H1 (cell line): ENCODE data around the gene CACNA1F. TPM values are rescaled to one million over a fixed set of nuclear protein-coding genes. Genes with fewer than 3 reads are reported as not detected.

Experiments used
- CTCF ChIA-PET: fragments of 300-600 bp; sonication (Branson Sonifier 250); formaldehyde crosslinking; loops from one replicate; lab custom pipeline; 2021; ENCODE audit not compliant: partially characterized antibody; lab: Charles Lee
- POLR2A ChIA-PET: fragments of 300-600 bp; sonication (Branson Sonifier 250); formaldehyde crosslinking; loops from one replicate; lab custom pipeline; 2021; ENCODE audit warnings: inconsistent platforms; ENCODE audit not compliant: partially characterized antibody; lab: Charles Lee
- DNase-seq, 2 experiments: peaks; one replicate each; pipeline versions ENCODE4 v3.0.0 to v3.0.0-alpha.2; 2010 to 2022; ENCODE audit warnings: low spot score in 2 of 2, low read depth in 1 of 2, mixed read lengths in 1 of 2
- FAIRE-seq: peaks from 2 replicates; lab custom pipeline; 2011; peaks lifted over from hg19 to GRCh38; lab: Jason Lieb, UNC
- H2AFZ ChIP-seq: 2 replicates; pipeline ENCODE4 v1.8.1; 2012; ENCODE audit warnings: low read length, inconsistent platforms
- H2AK5ac ChIP-seq: 2 replicates; pipeline ENCODE4 v1.6.1; 2013; ENCODE audit warnings: low read depth, low read length
- H2BK120ac ChIP-seq: replicated peaks from 2 replicates; pipeline ENCODE3; 2013; ENCODE audit warnings: low read depth, low read length, inconsistent platforms
- H2BK12ac ChIP-seq: 2 replicates; pipeline ENCODE4 v1.6.1; 2013; ENCODE audit warnings: low read depth, low read length
- H2BK15ac ChIP-seq: 2 replicates; pipeline ENCODE4 v1.6.1; 2013; ENCODE audit warnings: low read length
- H2BK20ac ChIP-seq: 2 replicates; pipeline ENCODE4 v1.6.1; 2013; ENCODE audit warnings: low read length
- H2BK5ac ChIP-seq: 2 replicates; pipeline ENCODE4 v1.6.1; 2013; ENCODE audit warnings: low read depth, low read length
- H3K14ac ChIP-seq: 2 replicates; pipeline ENCODE4 v1.6.1; 2013; ENCODE audit warnings: inconsistent platforms; ENCODE audit not compliant: insufficient read length
- H3K18ac ChIP-seq: 2 replicates; pipeline ENCODE4 v1.6.1; 2013; ENCODE audit warnings: low read length; ENCODE audit errors: extremely low read depth
- H3K23ac ChIP-seq: 2 replicates; pipeline ENCODE4 v1.6.1; 2013; ENCODE audit warnings: inconsistent platforms; ENCODE audit not compliant: insufficient read length
- H3K23me2 ChIP-seq: 2 replicates; pipeline ENCODE4 v1.6.1; 2013; ENCODE audit warnings: low read depth, low read length
- H3K27ac ChIP-seq: 2 replicates; pipeline ENCODE4 v1.6.1; 2011; ENCODE audit warnings: low read depth, low read length, inconsistent platforms
- H3K27me3 ChIP-seq, 4 experiments: replicated peaks in 1 of 4; 1 replicate in 1 of 4; 2 replicates in 3 of 4; pipeline versions ENCODE4 v1.6.1 to v1.8.1; 2011 to 2013; ENCODE audit warnings: low read length in 3 of 4, mild to moderate bottlenecking in 3 of 4, inconsistent platforms in 2 of 4, mixed read lengths in 2 of 4, moderate library complexity in 1 of 4; ENCODE audit not compliant: control insufficient read depth in 3 of 4, insufficient read depth in 3 of 4; ENCODE audit errors: extremely low read depth in 1 of 4
- H3K36me3 ChIP-seq, 4 experiments: 2 replicates each; pipeline versions ENCODE4 v1.6.1 to v1.8.1; 2011 to 2013; ENCODE audit warnings: mild to moderate bottlenecking in 4 of 4, low read length in 3 of 4, moderate library complexity in 2 of 4, control low read depth in 1 of 4, inconsistent platforms in 1 of 4; ENCODE audit not compliant: insufficient read depth in 4 of 4, control insufficient read depth in 2 of 4
- H3K4ac ChIP-seq: replicated peaks from 2 replicates; pipeline ENCODE3; 2013; ENCODE audit warnings: low read length, low read depth, mixed read lengths, inconsistent platforms; ENCODE audit not compliant: insufficient read length
- H3K4me1 ChIP-seq, 4 experiments: replicated peaks in 1 of 4; 1 replicate in 1 of 4; 2 replicates in 3 of 4; pipeline versions ENCODE4 v1.6.1 to v1.8.1; 2011 to 2013; ENCODE audit warnings: low read length in 3 of 4, inconsistent platforms in 2 of 4, mixed read lengths in 1 of 4; ENCODE audit not compliant: insufficient read depth in 4 of 4, control insufficient read depth in 3 of 4
- H3K4me2 ChIP-seq, 2 experiments: 2 replicates each; pipeline versions ENCODE4 v1.6.1 to v1.8.1; 2011 to 2013; ENCODE audit warnings: low read depth in 2 of 2, low read length in 2 of 2, control low read depth in 1 of 2, inconsistent platforms in 1 of 2, mild to moderate bottlenecking in 1 of 2; ENCODE audit not compliant: insufficient read depth in 1 of 2
- H3K4me3 ChIP-seq, 4 experiments: fragments of 200-600, 300-600 bp in 1 of 4; sonication (generic), shearing (Covaris generic), sonication (Bioruptor Twin) in 1 of 4; 2 replicates each; pipeline versions ENCODE4 v1.5.1 to v1.8.1; 2011 to 2016; ENCODE audit warnings: low read length in 4 of 4, low read depth in 3 of 4, control low read depth in 2 of 4, inconsistent platforms in 2 of 4, mild to moderate bottlenecking in 2 of 4, mixed read lengths in 1 of 4, moderate library complexity in 1 of 4; ENCODE audit not compliant: insufficient read depth in 2 of 4; ENCODE audit errors: extremely low read depth in 1 of 4
- H3K56ac ChIP-seq: replicated peaks from 2 replicates; pipeline ENCODE3; 2013; ENCODE audit warnings: low read depth, mild to moderate bottlenecking, mixed read lengths, low read length, inconsistent platforms; ENCODE audit not compliant: insufficient read length
- H3K79me1 ChIP-seq: 2 replicates; pipeline ENCODE4 v1.6.1; 2013; ENCODE audit warnings: low read depth, low read length, control low read depth
- H3K79me2 ChIP-seq, 2 experiments: 2 replicates each; pipeline versions ENCODE4 v1.6.1 to v1.8.1; 2012 to 2013; ENCODE audit warnings: low read length in 2 of 2, mild to moderate bottlenecking in 2 of 2, inconsistent platforms in 1 of 2; ENCODE audit not compliant: insufficient read depth in 2 of 2, control insufficient read depth in 1 of 2
- H3K9ac ChIP-seq, 4 experiments: replicated peaks in 1 of 4; 1 replicate in 1 of 4; 2 replicates in 3 of 4; pipeline versions ENCODE4 v1.6.1 to v1.8.1; 2011 to 2013; ENCODE audit warnings: low read depth in 3 of 4, low read length in 3 of 4, control low read depth in 2 of 4, mild to moderate bottlenecking in 2 of 4, moderate library complexity in 2 of 4, inconsistent platforms in 1 of 4; ENCODE audit errors: extremely low read depth in 1 of 4
- H3K9me3 ChIP-seq, 2 experiments: 2 replicates each; pipeline versions ENCODE4 v1.6.1 to v1.8.1; 2012 to 2013; ENCODE audit warnings: mild to moderate bottlenecking in 2 of 2, moderate library complexity in 2 of 2, control low read depth in 1 of 2, inconsistent platforms in 1 of 2, low read depth in 1 of 2, low read length in 1 of 2, mixed read lengths in 1 of 2; ENCODE audit not compliant: insufficient read depth in 2 of 2
- H4K20me1 ChIP-seq, 2 experiments: replicated peaks in 1 of 2; 2 replicates each; pipeline versions ENCODE3 to v1.8.1; 2011 to 2013; ENCODE audit warnings: inconsistent platforms in 2 of 2, low read length in 2 of 2, mild to moderate bottlenecking in 1 of 2; ENCODE audit not compliant: insufficient read depth in 2 of 2, control insufficient read depth in 1 of 2
- H4K5ac ChIP-seq: 2 replicates; pipeline ENCODE4 v1.6.1; 2013; ENCODE audit warnings: low read length, low read depth, mixed read lengths, inconsistent platforms; ENCODE audit not compliant: insufficient read length
- H4K8ac ChIP-seq: 2 replicates; pipeline ENCODE4 v1.8.0; 2013; ENCODE audit warnings: mild to moderate bottlenecking, moderate library complexity, low read length, inconsistent platforms; ENCODE audit not compliant: insufficient read depth; ENCODE audit errors: extremely low read depth
- H4K91ac ChIP-seq: replicated peaks from 2 replicates; pipeline ENCODE3; 2013; ENCODE audit warnings: low read length, mixed read lengths, inconsistent platforms; ENCODE audit not compliant: insufficient read length
- BRCA1 ChIP-seq: IDR thresholded peaks from 2 replicates; pipeline ENCODE4 v1.6.1; 2012; ENCODE audit warnings: low read depth, low read length, improper control_type of control experiment
- HDAC2 ChIP-seq, 2 experiments: fragments of 300-600 bp in 1 of 2; sonication (generic) in 1 of 2; IDR thresholded peaks; 2 replicates each; pipeline ENCODE4 v1.6.1; 2011 to 2012; ENCODE audit warnings: low read depth in 2 of 2, low read length in 2 of 2, mild to moderate bottlenecking in 2 of 2, moderate library complexity in 2 of 2, borderline replicate concordance in 1 of 2, inconsistent platforms in 1 of 2
- JUND ChIP-seq: IDR thresholded peaks from 2 replicates; pipeline ENCODE4 v1.6.1; 2011; ENCODE audit warnings: mild to moderate bottlenecking, improper control_type of control experiment, low read length
- PHF8 ChIP-seq: fragments of 200-600 bp; sonication (generic); conservative IDR thresholded peaks from 2 replicates; pipeline ENCODE4 v1.7.1; 2012; ENCODE audit warnings: low read depth, mild to moderate bottlenecking, inconsistent platforms, low read length, moderate library complexity
- POU5F1 ChIP-seq: IDR thresholded peaks from 2 replicates; pipeline ENCODE4 v1.6.1; 2011; ENCODE audit warnings: low read depth, mild to moderate bottlenecking, low read length, moderate library complexity
- RAD21 ChIP-seq, 2 experiments: IDR thresholded peaks in 1 of 2; conservative IDR thresholded peaks in 1 of 2; 2 replicates each; pipeline ENCODE4 v1.6.1; 2011; ENCODE audit warnings: low read depth in 2 of 2, low read length in 2 of 2, improper control_type of control experiment in 1 of 2, inconsistent platforms in 1 of 2, mild to moderate bottlenecking in 1 of 2, moderate library complexity in 1 of 2
- SIN3A ChIP-seq, 2 experiments: IDR thresholded peaks in 1 of 2; conservative IDR thresholded peaks in 1 of 2; 2 replicates each; pipeline ENCODE4 v1.6.1; 2011 to 2012; ENCODE audit warnings: low read length in 2 of 2, improper control_type of control experiment in 1 of 2, low read depth in 1 of 2, mild to moderate bottlenecking in 1 of 2
- SP4 ChIP-seq: IDR thresholded peaks from 2 replicates; pipeline ENCODE4 v1.6.1; 2012; ENCODE audit warnings: low read length, inconsistent platforms
- WGBS, 2 experiments: shearing (Covaris generic) in 1 of 2; methylation state at CpG; one replicate each; pipeline versions ENCODE4 v1.1.6 to v1.1.7; 2013 to 2015; ENCODE audit warnings: low lambda C conversion rate in 2 of 2, mixed read lengths in 2 of 2, inconsistent platforms in 1 of 2, low coverage in 1 of 2, missing lambda C conversion rate in 1 of 2; ENCODE audit not compliant: insufficient replicate concordance in 2 of 2, insufficient coverage in 1 of 2, insufficient read length in 1 of 2; ENCODE audit errors: extremely low coverage in 1 of 2, missing lambda C conversion rate in 1 of 2; 5-methylcytosine and 5-hydroxymethylcytosine counted together
- polyA plus RNA-seq, 7 experiments: library from polyadenylated mRNA; depleted of rRNA in 3 of 7; stranded (reverse) in 5 of 7; unstranded in 2 of 7; fragments of >200 nt in 5 of 7; fragments of 200-250 nt in 2 of 7; gene quantifications; 1 replicate in 5 of 7; 2 replicates in 1 of 7; 4 replicates in 1 of 7; pipeline versions ENCODE4 v1.2.1 to v1.2.3, GENCODE V29; 2011 to 2013; ENCODE audit warnings: missing spikeins in 2 of 7, mixed read lengths in 2 of 7
- total RNA-seq: library from RNA; stranded (reverse); fragmentation: NEBNext Ultra II Directional; extraction: Animal tissue kit (Norgen Biotek cat#: 25700); gene quantifications from 2 replicates; pipeline ENCODE4 v1.2.1, GENCODE V29; 2021
- TF ChIP-seq, protein P1 (sequence below): IDR thresholded peaks from 2 replicates; pipeline ENCODE4 v1.6.1; 2012; ENCODE audit warnings: inconsistent platforms

The CACNA1F gene
- total and polyA plus RNA-seq, 2 of the 8 experiments (the other 6 are each of a cell fraction or from before 2014, with no cell fraction given) = 0.59 to 0.84 TPM

DNA sequence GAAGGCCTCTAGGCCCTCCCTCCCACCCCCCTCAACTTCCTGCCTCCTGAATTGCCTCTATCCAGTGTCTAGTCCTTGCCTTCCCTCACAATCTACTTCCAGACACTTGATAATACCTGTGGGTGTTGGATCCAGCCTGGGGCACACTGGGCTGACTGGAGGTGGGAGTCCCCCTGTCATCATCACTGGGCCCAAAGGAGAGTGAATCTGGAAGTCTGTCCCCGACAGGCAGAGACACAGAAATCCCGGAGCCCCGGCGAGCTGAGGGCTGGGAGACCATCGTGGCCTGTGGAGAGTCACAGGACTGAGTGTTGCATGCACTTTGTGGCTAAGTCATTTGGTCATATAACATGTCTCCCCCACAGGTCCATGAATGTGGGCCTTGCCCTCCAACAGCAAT lies 24.7 kb downstream of the CACNA1F start:
- H4K91ac ChIP-seq = no peak overlapping the region
- H2BK20ac ChIP-seq = no peak overlapping the region
- H4K5ac ChIP-seq = no peak overlapping the region
- no peak overlapping the region for H3K18ac ChIP-seq
- no peak overlapping the region for H2BK5ac ChIP-seq
- no peak overlapping the region for H2AFZ ChIP-seq
- H2BK12ac ChIP-seq = no peak overlapping the region
- WGBS, 2 experiments = no CpG with 5 or more reads among the region's 5 CpGs
- no peak overlapping the region for H2AK5ac ChIP-seq
- no peak overlapping the region for H2BK120ac ChIP-seq
- H4K8ac ChIP-seq = no peak overlapping the region
- H3K79me2 ChIP-seq = no peaks in the 10 kb centered on the region
- TF ChIP-seq RAD21 (IDR thresholded peaks at IDR 0.05 in 1 of 2, conservative IDR thresholded peaks at IDR 0.05 in 1 of 2; ENCODE audit: low read depth in 2 of 2, low read length in 2 of 2) (no peak), SP4 (no peak), HDAC2 (IDR thresholded peaks at IDR 0.05; ENCODE audit: borderline replicate concordance in 1 of 2, low read depth in 2 of 2, low read length in 2 of 2) (no peak), JUND (no peak), POU5F1 (no peak), SIN3A (conservative IDR thresholded peaks at IDR 0.05 in 1 of 2, IDR thresholded peaks at IDR 0.05 in 1 of 2; ENCODE audit: low read depth in 1 of 2, low read length in 2 of 2) (no peak), BRCA1 (no peak), PHF8 (no peak)
- TF ChIP-seq, protein P1, sequence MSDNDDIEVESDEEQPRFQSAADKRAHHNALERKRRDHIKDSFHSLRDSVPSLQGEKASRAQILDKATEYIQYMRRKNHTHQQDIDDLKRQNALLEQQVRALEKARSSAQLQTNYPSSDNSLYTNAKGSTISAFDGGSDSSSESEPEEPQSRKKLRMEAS = no peak
- TF ChIP-seq, all 59 proteins: peak for 0
- no peak overlapping the region for H3K9ac ChIP-seq
- no peak overlapping the region for H3K27ac ChIP-seq
- H3K4me3 ChIP-seq = no peak overlapping the region
- no peaks in the 10 kb centered on the region for H3K36me3 ChIP-seq
- no peaks in the 10 kb centered on the region for H4K20me1 ChIP-seq
- H3K56ac ChIP-seq = no peak overlapping the region
- H3K27me3 ChIP-seq = no peaks in the 10 kb centered on the region
- CTCF ChIA-PET = interaction anchor here (4.6 kb wide), 1 partner anchor 16 kb away, joined by 22 read pairs; no protein-coding TSS in a partner anchor
- POLR2A ChIA-PET = interaction anchor here (1.0 kb wide), 1 partner anchor 16 kb away, joined by 3 read pairs; no protein-coding TSS in a partner anchor
- DNase-seq (no peak), FAIRE-seq (no peak)
- H3K4me1 ChIP-seq = peaks cover 0 to 11% (median 2%) of the 10 kb centered on the region in 4 experiments; a peak in 2 of 7 replicates
- no peak overlapping the region for H3K4me2 ChIP-seq
- no peaks in the 10 kb centered on the region for H3K9me3 ChIP-seq
- H3K4ac ChIP-seq = no peak overlapping the region
- H3K23me2 ChIP-seq = no peaks in the 10 kb centered on the region
- H2BK15ac ChIP-seq = no peak overlapping the region
- no peak overlapping the region for H3K14ac ChIP-seq
- H3K79me1 ChIP-seq = no peaks in the 10 kb centered on the region
- no peak overlapping the region for H3K23ac ChIP-seq
